ENCODE results near the gene PRRT3.

- TF ChIP-seq CTCF (conservative IDR thresholded peaks at IDR 0.05; ENCODE audit: low read depth, low read length) (no peak), EZH2 (IDR thresholded peaks at IDR 0.05; ENCODE audit: low read length, unreplicated experiment) (no peak)
Observed at GRCh38 chr3:9978710-9979305, 26.6 kb upstream of the PRRT3 start.
